ENCODE data around the gene EXO1.

Gene EXO1

GRCh38 chr1:241834733-241835377 is 13.1 kb upstream of the EXO1 start:
- DNase-seq (ENCODE audit: low read depth in 1 of 2, low spot score in 1 of 2): no peak
- H3K4me3 ChIP-seq (replicated peaks; ENCODE audit: insufficient read depth, low read length): no peak overlapping the region

DNA sequence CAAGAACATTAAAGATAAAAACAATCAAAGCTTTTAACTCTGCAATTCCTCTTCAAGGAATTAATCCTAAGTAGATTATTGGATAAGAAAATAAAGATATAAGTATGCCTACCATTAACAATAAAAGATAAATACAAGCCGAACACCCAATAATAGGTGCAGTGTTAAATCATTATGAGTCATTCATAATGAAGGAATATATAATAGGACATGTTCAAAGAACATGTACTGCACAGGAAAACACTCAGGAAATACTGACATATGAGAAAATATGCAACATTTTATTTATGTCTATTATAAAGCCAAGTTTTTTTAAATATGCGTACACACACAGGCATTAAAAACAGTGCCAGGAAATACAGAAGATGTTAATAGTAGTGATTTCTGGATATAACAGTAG is 11.1 kb upstream of the EXO1 start:
- Histone ChIP-seq H3K27ac (replicated peaks) (no peak overlapping the region), H3K27me3 (ENCODE audit: insufficient read depth, poor library complexity, severe bottlenecking) (peaks cover 5% of the 10 kb centered on the region), H3K4me3 (replicated peaks; ENCODE audit: insufficient read depth, low read length) (no peak overlapping the region)
- TF ChIP-seq GABPA (IDR thresholded peaks at IDR 0.05; ENCODE audit: low read depth) (no peak), SPI1 (IDR thresholded peaks at IDR 0.05; ENCODE audit: borderline replicate concordance, low read depth) (no peak), POLR2AphosphoS5 (IDR thresholded peaks at IDR 0.05; ENCODE audit: low read depth) (no peak)
- TF ChIP-seq, protein P1, sequence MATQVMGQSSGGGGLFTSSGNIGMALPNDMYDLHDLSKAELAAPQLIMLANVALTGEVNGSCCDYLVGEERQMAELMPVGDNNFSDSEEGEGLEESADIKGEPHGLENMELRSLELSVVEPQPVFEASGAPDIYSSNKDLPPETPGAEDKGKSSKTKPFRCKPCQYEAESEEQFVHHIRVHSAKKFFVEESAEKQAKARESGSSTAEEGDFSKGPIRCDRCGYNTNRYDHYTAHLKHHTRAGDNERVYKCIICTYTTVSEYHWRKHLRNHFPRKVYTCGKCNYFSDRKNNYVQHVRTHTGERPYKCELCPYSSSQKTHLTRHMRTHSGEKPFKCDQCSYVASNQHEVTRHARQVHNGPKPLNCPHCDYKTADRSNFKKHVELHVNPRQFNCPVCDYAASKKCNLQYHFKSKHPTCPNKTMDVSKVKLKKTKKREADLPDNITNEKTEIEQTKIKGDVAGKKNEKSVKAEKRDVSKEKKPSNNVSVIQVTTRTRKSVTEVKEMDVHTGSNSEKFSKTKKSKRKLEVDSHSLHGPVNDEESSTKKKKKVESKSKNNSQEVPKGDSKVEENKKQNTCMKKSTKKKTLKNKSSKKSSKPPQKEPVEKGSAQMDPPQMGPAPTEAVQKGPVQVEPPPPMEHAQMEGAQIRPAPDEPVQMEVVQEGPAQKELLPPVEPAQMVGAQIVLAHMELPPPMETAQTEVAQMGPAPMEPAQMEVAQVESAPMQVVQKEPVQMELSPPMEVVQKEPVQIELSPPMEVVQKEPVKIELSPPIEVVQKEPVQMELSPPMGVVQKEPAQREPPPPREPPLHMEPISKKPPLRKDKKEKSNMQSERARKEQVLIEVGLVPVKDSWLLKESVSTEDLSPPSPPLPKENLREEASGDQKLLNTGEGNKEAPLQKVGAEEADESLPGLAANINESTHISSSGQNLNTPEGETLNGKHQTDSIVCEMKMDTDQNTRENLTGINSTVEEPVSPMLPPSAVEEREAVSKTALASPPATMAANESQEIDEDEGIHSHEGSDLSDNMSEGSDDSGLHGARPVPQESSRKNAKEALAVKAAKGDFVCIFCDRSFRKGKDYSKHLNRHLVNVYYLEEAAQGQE (IDR thresholded peaks at IDR 0.05; ENCODE audit: insufficient replicate concordance, low read depth): no peak
- TF ChIP-seq, protein P2, sequence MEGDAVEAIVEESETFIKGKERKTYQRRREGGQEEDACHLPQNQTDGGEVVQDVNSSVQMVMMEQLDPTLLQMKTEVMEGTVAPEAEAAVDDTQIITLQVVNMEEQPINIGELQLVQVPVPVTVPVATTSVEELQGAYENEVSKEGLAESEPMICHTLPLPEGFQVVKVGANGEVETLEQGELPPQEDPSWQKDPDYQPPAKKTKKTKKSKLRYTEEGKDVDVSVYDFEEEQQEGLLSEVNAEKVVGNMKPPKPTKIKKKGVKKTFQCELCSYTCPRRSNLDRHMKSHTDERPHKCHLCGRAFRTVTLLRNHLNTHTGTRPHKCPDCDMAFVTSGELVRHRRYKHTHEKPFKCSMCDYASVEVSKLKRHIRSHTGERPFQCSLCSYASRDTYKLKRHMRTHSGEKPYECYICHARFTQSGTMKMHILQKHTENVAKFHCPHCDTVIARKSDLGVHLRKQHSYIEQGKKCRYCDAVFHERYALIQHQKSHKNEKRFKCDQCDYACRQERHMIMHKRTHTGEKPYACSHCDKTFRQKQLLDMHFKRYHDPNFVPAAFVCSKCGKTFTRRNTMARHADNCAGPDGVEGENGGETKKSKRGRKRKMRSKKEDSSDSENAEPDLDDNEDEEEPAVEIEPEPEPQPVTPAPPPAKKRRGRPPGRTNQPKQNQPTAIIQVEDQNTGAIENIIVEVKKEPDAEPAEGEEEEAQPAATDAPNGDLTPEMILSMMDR (IDR thresholded peaks at IDR 0.05; ENCODE audit: insufficient read depth, low read length): no peak
- no peak for DNase-seq (ENCODE audit: low read depth in 1 of 2, low spot score in 1 of 2)

More at GRCh38 chr1:241834733-241835377, 13.1 kb upstream of the EXO1 start:
- Histone ChIP-seq H3K27ac (replicated peaks) (no peak overlapping the region), H3K27me3 (ENCODE audit: insufficient read depth, poor library complexity, severe bottlenecking) (peaks cover 5% of the 10 kb centered on the region)
- TF ChIP-seq GABPA (IDR thresholded peaks at IDR 0.05; ENCODE audit: low read depth): no peak
- no peak for TF ChIP-seq SPI1 (IDR thresholded peaks at IDR 0.05; ENCODE audit: borderline replicate concordance, low read depth)
- no peak for TF ChIP-seq POLR2AphosphoS5 (IDR thresholded peaks at IDR 0.05; ENCODE audit: low read depth)
- TF ChIP-seq, protein P2 (IDR thresholded peaks at IDR 0.05; ENCODE audit: insufficient read depth, low read length): peak; percentile 44
- TF ChIP-seq, protein P1 (IDR thresholded peaks at IDR 0.05; ENCODE audit: insufficient replicate concordance, low read depth): no peak

DNA sequence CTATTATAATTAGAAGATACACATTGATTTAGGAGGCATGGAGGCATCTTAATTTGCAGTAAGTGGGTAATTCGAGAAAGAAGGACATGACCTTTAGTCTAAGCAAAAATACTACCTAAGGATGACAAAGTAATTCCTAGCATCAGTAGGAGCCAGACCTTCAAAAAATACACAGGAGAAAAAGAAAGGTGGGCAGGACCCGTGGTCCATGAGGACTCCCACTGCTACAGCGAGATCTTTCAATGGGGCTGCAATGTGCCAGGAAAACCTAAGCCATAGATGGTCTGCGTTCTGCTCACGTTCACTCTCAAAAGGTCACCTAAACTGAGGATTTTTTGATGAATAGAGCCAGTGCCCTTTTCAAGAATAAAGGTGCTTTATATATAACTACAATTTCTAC is 10.6 kb upstream of the EXO1 start:
- Histone ChIP-seq H3K4me3 (replicated peaks; ENCODE audit: insufficient read depth, low read length) (no peak overlapping the region), H3K27me3 (ENCODE audit: insufficient read depth, poor library complexity, severe bottlenecking) (peaks cover 5% of the 10 kb centered on the region), H3K27ac (replicated peaks) (no peak overlapping the region)
- TF ChIP-seq, protein P1 (IDR thresholded peaks at IDR 0.05; ENCODE audit: insufficient replicate concordance, low read depth): no peak
- TF ChIP-seq POLR2AphosphoS5 (IDR thresholded peaks at IDR 0.05; ENCODE audit: low read depth): no peak
- no peak for TF ChIP-seq SPI1 (IDR thresholded peaks at IDR 0.05; ENCODE audit: borderline replicate concordance, low read depth)
- TF ChIP-seq, protein P2 (IDR thresholded peaks at IDR 0.05; ENCODE audit: insufficient read depth, low read length): no peak
- no peak for TF ChIP-seq GABPA (IDR thresholded peaks at IDR 0.05; ENCODE audit: low read depth)
- no peak for DNase-seq (ENCODE audit: low read depth in 1 of 2, low spot score in 1 of 2)

All from HL-60 (cell line).